ENCODE measurements around the gene TJP1.
"Not testable (repeated sequence)": the region's sequence is repeated elsewhere in the genome, so short reads cannot be mapped to it uniquely, and the experiment has no call there.

The TJP1 gene

DNA sequence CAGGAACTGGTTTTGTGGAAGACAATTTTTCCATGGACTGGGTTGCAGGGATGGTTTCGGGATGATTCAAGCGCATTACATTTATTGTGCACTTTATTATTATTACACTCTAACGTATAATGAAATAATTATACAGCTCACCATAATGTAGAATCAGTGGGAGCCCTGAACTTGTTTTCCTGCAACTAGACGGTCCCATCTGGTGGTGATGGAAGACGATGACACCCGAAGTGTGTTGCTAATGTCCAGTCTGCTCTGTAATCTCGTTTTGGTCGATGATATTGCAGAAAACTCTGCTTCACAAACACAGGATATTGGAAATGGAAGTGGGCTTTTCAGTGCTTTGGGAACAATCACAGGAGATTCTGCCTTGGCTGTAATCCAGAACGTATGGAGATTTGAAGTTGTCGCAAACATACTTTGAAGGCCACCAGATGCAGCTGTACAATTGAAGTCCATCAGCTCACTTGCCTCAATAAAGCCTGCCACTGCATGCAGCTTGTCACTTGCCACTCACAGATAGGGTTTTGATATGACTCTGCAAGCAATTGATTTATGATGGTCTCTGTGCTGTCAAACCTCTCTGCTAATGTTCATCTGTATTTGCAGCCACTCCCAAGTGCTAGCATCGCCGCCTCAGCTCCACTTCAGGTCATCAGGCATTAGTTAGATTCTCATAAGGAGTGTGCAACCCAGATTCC is 141.7 kb downstream of the TJP1 start:
- ATAC-seq = no peak

GRCh38 chr15:29678504-29679034 is 143.7 kb downstream of the TJP1 start:
- no peak for ATAC-seq

GRCh38 chr15:29677871-29678461 is 144.3 kb downstream of the TJP1 start:
- no peak for ATAC-seq

GRCh38 chr15:29677455-29677854 is 144.8 kb downstream of the TJP1 start:
- no peak for ATAC-seq

DNA sequence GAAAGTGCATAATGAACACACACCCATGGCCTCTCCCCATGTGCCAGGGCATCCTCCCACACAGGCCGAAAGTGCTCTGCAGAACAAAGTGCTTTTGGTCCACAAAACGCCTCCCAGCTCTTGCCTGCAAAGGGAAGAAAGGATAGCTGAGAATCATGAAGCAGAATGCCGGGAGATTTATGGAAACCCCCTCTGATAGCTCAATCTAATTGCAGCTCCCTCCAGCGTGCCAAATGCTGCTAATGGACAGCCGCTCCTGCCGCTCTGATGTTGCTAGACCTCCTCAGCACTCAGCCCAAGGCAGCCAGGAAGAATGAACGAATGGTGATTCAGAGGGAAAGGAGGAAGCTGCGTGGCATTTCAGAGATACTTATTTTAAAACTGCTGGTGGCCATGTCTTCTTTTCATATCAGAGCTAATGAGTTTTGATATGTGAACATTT is 145.3 kb downstream of the TJP1 start:
- ATAC-seq = no peak

DNA sequence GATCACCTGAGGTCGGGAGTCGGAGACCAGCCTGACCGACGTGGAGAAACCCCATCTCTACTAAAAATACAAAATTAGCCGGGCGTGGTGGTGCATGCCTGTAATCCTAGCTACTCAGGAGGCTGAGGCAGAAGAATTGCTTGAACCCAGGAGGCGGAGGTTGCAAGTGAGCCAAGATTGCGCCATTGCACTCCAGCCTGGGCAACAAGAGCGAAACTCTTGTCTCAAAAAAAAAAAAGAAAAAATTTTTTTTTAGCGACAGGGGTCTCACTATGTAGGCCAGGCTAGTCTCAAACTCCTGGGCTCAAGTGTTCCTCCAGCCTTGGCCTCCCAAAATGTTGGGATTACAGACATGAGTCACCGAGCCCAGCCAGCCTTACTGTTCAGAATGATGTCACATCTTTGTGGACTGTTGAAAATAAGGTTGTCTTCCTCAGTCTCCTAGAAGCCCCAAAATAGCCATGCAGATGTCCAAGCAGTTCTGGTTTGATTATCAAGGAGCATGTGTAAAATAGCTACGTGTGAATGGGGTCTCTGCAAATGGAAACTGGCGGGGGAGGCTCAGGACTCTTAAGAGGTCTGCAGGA is 145.8 kb downstream of the TJP1 start:
- not testable (repeated sequence) for ATAC-seq

- ATAC-seq = no peak
Measured at GRCh38 chr15:29675791-29676301, 146.4 kb downstream of the TJP1 start.

DNA sequence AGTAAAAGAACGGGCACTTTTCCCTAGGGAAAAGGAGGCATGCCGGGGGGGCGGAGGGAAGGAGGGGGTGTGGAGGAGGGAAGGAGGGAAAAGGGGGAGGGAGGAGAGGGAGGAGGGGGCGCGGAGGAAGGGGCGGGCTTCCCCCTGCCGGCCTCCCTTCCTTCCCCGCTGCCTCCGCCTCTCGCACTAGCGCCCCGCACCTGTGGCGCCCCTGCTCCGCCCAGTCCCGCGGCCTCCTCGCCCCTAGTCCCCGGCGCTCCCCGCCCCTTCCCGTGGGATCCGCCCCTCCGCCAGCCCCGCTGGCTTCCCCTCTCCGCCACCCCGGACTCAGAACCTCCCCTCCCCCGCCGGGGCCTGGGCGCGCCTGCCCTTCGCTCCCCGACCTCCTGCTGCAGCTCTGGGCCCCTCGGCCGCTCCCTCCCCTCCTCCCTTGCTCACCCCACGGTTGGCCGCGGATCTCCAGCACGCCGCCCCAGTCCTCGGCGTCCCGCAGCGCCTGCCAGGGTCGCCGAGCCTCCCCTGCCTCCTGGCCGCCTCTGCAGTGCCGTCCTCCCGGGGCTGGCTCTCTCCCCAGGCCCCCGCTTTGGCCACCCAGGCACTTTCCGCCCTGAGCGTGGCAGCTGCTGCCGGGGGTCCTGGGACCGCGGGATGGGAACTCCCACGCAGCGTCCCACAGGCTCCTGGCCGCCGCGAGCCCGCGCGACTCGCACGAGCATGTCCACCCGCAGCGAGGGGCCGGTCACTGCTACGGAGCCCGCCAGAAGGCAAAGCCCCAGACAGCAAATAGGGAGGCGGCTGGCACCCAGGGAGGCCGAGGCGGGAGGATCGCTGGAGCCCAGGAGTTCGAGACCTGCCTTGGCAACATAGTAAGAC is 147.4 kb downstream of the TJP1 start:
- no peak for ATAC-seq

- no peak for ATAC-seq
Measured at GRCh38 chr15:29672923-29673809, 149.1 kb downstream of the TJP1 start.

DNA sequence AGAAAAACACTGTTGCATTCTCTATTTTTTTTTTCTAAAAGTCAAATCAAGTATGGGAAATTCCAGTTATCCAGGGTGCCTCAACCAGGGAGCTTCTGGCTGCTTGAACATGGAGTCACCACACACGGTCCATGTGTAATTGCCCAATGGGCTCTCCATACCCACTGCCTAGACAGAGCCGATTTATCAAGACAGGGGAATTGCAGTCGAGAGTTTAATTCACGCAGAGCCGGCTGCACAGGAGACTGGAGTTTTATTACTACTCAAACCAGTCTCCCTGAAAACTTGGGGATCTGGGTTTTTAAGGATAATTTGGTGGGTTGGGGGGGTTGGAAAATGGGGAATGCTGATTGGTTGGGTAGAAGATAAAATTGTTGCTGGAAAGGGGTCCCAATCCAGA is 149.8 kb downstream of the TJP1 start:
- ATAC-seq = no peak

DNA sequence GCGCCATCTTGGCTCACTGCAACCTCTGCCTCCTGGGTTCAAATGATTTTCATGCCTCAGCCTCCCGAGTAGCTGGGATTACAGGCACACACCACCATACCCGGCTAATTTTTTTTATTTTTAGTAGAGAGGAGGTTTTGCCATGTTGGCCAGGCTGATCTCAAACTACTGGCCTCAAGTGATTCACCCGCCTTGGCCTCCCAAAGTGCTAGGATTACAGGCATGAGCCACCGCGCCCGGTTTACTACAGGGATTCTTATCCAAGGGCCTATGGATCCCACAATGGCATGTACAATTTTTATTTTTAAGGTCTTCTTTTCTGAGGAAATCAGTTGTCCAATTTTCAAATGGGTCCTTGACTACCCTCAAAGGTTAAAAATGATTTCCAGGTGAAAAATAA is 150.2 kb downstream of the TJP1 start:
- ATAC-seq = not testable (repeated sequence)

DNA sequence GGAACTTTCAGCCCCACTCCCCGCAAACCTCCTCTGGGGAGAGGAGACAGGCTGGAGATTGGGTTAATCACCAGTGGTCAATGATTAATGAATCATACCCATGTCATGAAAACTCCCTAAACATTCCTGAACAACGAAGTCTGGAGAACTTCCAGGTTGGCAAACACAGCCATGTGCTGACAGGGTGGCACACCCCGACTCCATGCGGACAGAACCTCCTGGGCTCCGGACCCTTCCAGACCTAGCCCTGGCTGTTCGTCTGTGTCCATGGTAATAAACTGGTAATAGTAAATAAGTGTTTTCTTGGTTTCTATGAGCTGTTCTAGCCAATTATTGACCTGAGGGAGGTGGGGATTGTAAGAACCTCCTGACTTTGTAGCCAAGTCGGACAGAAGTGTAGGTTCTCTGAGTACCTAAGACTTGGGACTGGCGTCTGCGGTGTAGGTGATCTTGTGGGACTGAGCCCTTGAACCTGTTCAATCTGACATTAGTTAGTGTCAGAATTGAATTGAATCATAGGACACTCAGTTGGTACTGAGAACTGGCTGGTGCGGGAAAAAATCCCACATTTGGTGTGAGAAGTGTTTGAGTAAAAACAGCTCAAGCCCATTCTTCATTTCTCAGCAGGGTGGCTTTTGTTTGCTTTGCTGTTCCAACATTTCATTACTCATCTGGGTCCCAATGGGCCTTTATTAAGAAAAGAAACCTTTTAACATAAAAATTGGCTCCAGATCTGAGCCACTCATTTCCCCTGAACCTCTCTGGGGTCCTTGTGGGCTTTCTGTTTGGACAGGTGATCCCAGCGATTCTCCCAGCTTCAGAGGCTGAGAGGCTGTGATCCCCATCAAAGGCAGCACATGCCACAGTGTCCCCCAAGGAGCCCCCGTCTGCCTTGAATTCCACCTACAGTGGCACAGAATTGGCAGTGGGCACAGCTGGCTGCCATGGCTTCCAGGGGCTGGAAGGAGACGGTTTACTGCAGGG is 151.0 kb downstream of the TJP1 start:
- ATAC-seq = no peak

GRCh38 chr15:29670266-29670665 is 152.0 kb downstream of the TJP1 start:
- ATAC-seq = no peak

DNA sequence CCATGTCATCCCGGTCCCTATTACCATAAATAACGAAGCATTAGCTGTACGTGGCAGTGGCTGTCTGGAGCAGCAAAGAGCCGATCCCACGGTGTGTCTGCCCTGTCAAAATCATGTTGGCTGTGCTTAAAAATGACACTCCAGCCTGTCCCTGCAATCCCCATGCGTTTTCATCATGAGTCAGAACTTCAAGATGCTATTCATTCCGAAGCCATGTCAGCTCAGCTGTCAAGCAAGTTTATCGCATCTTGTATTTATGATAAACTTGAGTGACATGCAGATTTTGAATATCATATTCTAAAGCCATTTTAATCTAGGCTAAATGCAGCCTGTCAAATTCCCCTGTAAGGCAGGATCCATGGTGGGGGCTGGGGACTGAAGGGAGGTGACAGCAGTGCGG is 152.4 kb downstream of the TJP1 start:
- ATAC-seq = no peak

- no peak for ATAC-seq
Measured at GRCh38 chr15:29668120-29668602, 154.1 kb downstream of the TJP1 start.

GRCh38 chr15:29666241-29666640 is 156.0 kb downstream of the TJP1 start:
- ATAC-seq = no peak

DNA sequence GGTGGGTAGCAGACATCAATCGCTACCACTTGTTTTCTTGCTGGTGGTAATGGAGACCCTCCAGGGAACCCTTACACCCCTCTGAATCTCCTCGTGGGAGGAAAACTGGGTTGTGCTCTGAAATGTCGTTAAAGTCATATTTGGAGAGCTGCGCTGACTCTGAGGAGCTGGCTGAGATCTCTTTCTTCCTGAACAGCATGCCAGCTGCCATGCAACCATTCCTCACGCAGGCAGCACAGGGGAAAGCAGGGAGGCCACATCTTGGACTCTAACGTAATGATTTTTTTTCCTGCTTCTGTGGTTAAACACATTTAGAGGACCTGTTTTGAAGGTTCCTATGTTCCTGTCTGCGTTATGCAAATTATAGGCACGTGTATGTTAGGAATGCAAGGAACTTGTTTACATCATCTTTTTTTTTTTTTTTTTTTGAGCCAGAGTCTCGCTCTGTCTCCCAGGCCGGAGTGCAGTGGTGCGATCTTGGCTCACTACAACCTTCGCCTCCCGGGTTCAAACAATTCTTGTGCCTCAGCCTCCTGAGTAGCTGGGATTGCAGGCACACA is 156.7 kb downstream of the TJP1 start:
- ATAC-seq = no peak

GRCh38 chr15:29664406-29664805 is 157.9 kb downstream of the TJP1 start:
- ATAC-seq = no peak

DNA sequence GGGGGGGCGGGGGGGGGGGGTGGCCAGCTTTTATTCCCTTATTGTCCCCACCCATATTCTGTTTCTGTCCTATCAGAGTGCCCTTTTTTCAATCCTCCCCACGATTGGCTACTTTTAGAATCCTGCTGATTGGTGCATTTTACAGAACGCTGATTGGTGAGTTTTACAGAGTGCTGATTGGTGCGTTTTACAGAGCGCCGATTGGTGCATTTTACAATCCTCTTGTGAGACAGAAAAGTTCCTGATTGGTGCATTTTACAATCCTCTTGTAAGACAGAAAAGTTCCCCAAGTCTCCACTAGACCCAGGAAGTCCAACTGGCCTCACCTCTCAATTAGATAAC is 164.8 kb downstream of the TJP1 start:
- not testable (repeated sequence) for ATAC-seq

Measured in activated CD4-positive, CD25-positive, alpha-beta regulatory T cell treated with anti-CD3 and anti-CD28 coated beads, Interleukin-2, amount 50 U/mL, for 24 hours (primary cell).